Smooth muscle cell (in vitro differentiated cells): ENCODE results near the gene HELQ. TPM values are rescaled to one million over a fixed set of nuclear protein-coding genes. Genes with fewer than 3 reads are reported as not detected.

Experiments
- DNase-seq: peaks from one replicate; lab custom pipeline; 2025; ENCODE audit not compliant: unreplicated experiment; lab: John Stamatoyannopoulos, UW
- H2AFZ ChIP-seq: fragments of 200-600 bp; sonication (generic); 2 replicates; pipeline ENCODE4 v1.6.0; 2016; ENCODE audit warnings: antibody characterized with exemption, low read depth, mild to moderate bottlenecking
- H3F3A ChIP-seq: fragments of 200-600 bp; sonication (generic); 2 replicates; pipeline ENCODE4 v1.6.0; 2017; ENCODE audit warnings: antibody characterized with exemption, low read depth
- H3K27ac ChIP-seq: fragments of 200-600 bp; sonication (generic); 2 replicates; pipeline ENCODE4 v1.5.1; 2016; ENCODE audit warnings: low read depth, mild to moderate bottlenecking
- H3K27me3 ChIP-seq: fragments of 200-600 bp; sonication (generic); 2 replicates; pipeline ENCODE4 v1.6.1; 2016; ENCODE audit warnings: low read depth, mild to moderate bottlenecking
- H3K36me3 ChIP-seq: fragments of 200-600 bp; sonication (generic); 2 replicates; pipeline ENCODE4 v1.5.1; 2016; ENCODE audit warnings: low read depth
- H3K4me1 ChIP-seq: fragments of 200-600 bp; sonication (generic); 2 replicates; pipeline ENCODE4 v1.5.1; 2016; ENCODE audit warnings: low read depth
- H3K4me2 ChIP-seq: fragments of 200-600 bp; sonication (generic); 2 replicates; pipeline ENCODE4 v1.6.0; 2016; ENCODE audit warnings: mild to moderate bottlenecking
- H3K4me3 ChIP-seq: fragments of 200-600 bp; sonication (generic); 2 replicates; pipeline ENCODE4 v1.5.1; 2016; ENCODE audit warnings: mild to moderate bottlenecking
- H3K79me2 ChIP-seq: fragments of 200-600 bp; sonication (generic); 2 replicates; pipeline ENCODE4 v1.6.0; 2016; ENCODE audit warnings: low read depth, mild to moderate bottlenecking
- H3K9ac ChIP-seq: fragments of 200-600 bp; sonication (generic); 2 replicates; pipeline ENCODE4 v1.6.0; 2016; ENCODE audit warnings: low read depth
- H3K9me3 ChIP-seq: fragments of 200-600 bp; sonication (generic); replicated peaks from 2 replicates; pipeline ENCODE4 v1.5.1; 2016; ENCODE audit warnings: low read depth
- H4K20me1 ChIP-seq: fragments of 200-600 bp; sonication (generic); 2 replicates; pipeline ENCODE4 v1.6.0; 2016; ENCODE audit warnings: low read depth
- CTCF ChIP-seq: fragments of 200-600 bp; sonication (generic); IDR thresholded peaks from 2 replicates; pipeline ENCODE4 v1.5.1; 2017; ENCODE audit warnings: borderline replicate concordance, mild to moderate bottlenecking, antibody characterized with exemption; ENCODE audit not compliant: insufficient read depth, poor library complexity, severe bottlenecking
- WGBS: methylation state at CpG from one replicate; pipeline ENCODE4 v1.1.7; 2016; ENCODE audit warnings: low lambda C conversion rate; 5-methylcytosine and 5-hydroxymethylcytosine counted together
- polyA plus RNA-seq: library from polyadenylated mRNA; unstranded; fragments of >200 nt; fragmentation: Nextera tagmentation; extraction: Ambion mirVana; gene quantifications from 2 replicates; pipeline ENCODE4 v1.2.1, GENCODE V29; 2016
- total RNA-seq: library from RNA; depleted of rRNA; stranded (reverse); fragments of >200 nt; gene quantifications from 2 replicates; pipeline ENCODE4 v1.2.3, GENCODE V29; 2014

HELQ gene
- total and polyA plus RNA-seq, 2 experiments from 2014 or later, result 5.7 to 6.1 TPM

DNA sequence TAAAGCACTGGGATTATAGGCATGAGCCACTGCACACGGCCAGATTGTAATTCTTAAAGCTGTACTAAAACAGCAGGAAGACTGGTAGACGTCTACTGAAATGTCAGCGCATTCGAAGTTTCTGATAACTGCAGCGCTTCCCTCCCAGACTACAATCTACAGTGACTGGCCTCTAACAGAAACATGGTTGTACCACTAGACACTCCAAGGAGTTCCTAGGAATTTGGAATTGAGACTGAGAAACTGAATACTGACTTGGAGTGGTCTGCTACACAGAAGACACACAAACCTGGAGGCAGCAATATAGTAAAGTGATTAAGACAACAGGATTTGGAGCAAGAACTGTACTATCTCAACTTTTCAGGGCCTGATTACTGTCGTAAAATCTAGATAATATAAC is 937 bp downstream of the HELQ start:
- Histone ChIP-seq H3K4me2 (peak overlapping the region; percentile 92), H3K27me3 (no peaks in the 10 kb centered on the region), H3K9ac (peak overlapping the region; percentile 97), H3K79me2 (peaks cover 42% of the 10 kb centered on the region), H3K27ac (peak overlapping the region; percentile 95), H3K9me3 (no peaks in the 10 kb centered on the region), H3K4me1 (peaks cover 13% of the 10 kb centered on the region), H4K20me1 (no peaks in the 10 kb centered on the region), H2AFZ (peak overlapping the region; percentile 97), H3K4me3 (peak overlapping the region; percentile 74), H3K36me3 (peaks cover 6% of the 10 kb centered on the region), H3F3A (no peaks in the 10 kb centered on the region)
- WGBS, result 10% methylated on average over 6 of the region's 6 CpGs
- TF ChIP-seq CTCF, result no peak
- no peak for DNase-seq

- TF ChIP-seq CTCF, result no peak
- H3K9ac ChIP-seq, result no peak overlapping the region
- H2AFZ ChIP-seq, result no peak overlapping the region
- H3K4me1 ChIP-seq, result no peaks in the 10 kb centered on the region
- H3K27ac ChIP-seq, result no peak overlapping the region
- H3K36me3 ChIP-seq, result no peaks in the 10 kb centered on the region
- no peak overlapping the region for H3K4me2 ChIP-seq
- H4K20me1 ChIP-seq, result no peaks in the 10 kb centered on the region
- H3K9me3 ChIP-seq, result no peaks in the 10 kb centered on the region
- peaks cover 5% of the 10 kb centered on the region for H3K79me2 ChIP-seq
- 81% methylated on average over 2 of the region's 2 CpGs for WGBS
- H3F3A ChIP-seq, result no peaks in the 10 kb centered on the region
- no peak for DNase-seq
- H3K4me3 ChIP-seq, result no peak overlapping the region
- no peaks in the 10 kb centered on the region for H3K27me3 ChIP-seq
These were observed 6.6 kb downstream of the HELQ start for GRCh38 chr4:83449009-83449408.

- no peaks in the 10 kb centered on the region for H4K20me1 ChIP-seq
- 89% methylated on average over 3 of the region's 3 CpGs for WGBS
- no peak overlapping the region for H3K27ac ChIP-seq
- no peaks in the 10 kb centered on the region for H3K79me2 ChIP-seq
- no peak for DNase-seq
- TF ChIP-seq CTCF, result no peak
- no peak overlapping the region for H3K9ac ChIP-seq
- no peak overlapping the region for H2AFZ ChIP-seq
- no peaks in the 10 kb centered on the region for H3K9me3 ChIP-seq
- H3K27me3 ChIP-seq, result no peaks in the 10 kb centered on the region
- H3F3A ChIP-seq, result no peaks in the 10 kb centered on the region
- H3K36me3 ChIP-seq, result peaks cover 3% of the 10 kb centered on the region
- H3K4me1 ChIP-seq, result no peaks in the 10 kb centered on the region
- H3K4me3 ChIP-seq, result no peak overlapping the region
- no peak overlapping the region for H3K4me2 ChIP-seq
These were observed 14.7 kb downstream of the HELQ start for GRCh38 chr4:83440899-83441298.

DNA sequence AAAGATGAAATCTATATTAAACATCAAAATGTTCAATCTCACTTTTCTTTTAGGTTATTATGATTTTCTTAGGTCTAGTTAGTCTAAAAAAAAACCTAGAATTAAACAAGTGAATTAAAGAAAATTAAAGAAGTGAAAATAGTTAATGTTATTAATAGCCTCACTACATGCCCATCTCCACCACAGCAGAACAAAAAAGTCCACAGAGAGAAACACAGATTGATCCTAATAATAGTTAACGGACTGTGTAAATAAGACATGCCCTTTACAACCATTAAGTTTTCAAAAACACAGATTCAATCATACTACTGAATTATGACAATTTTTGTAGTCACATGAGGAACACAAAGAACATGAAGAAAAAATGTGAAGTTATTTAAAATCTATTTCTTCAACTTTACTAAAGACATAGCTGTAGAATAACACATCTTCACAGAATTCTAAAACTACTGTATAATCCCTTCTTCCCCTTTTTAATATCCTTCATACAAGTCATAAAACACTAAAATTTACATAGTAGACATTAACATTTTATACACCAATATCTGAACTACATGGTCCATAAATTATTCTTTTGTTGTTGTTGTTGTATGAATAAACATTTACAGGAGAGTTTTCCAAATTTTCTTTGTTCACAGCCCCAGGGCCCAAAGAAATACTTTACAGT is 15.3 kb downstream of the HELQ start:
- whole genome bisulfite sequencing, result 98% methylated on average over 1 of the region's 1 CpG
- H3F3A ChIP-seq, result no peaks in the 10 kb centered on the region
- H3K4me1 ChIP-seq, result no peaks in the 10 kb centered on the region
- peaks cover 3% of the 10 kb centered on the region for H3K36me3 ChIP-seq
- no peaks in the 10 kb centered on the region for H3K27me3 ChIP-seq
- no peak overlapping the region for H3K27ac ChIP-seq
- DNase-seq, result no peak
- H3K9ac ChIP-seq, result no peak overlapping the region
- no peaks in the 10 kb centered on the region for H3K79me2 ChIP-seq
- H3K4me2 ChIP-seq, result no peak overlapping the region
- TF ChIP-seq CTCF, result no peak
- no peaks in the 10 kb centered on the region for H3K9me3 ChIP-seq
- no peak overlapping the region for H3K4me3 ChIP-seq
- H4K20me1 ChIP-seq, result no peaks in the 10 kb centered on the region
- H2AFZ ChIP-seq, result no peak overlapping the region
